ENCODE results near the gene NOTO. TPM values are rescaled to one million over a fixed set of nuclear protein-coding genes. Genes with fewer than 3 reads are reported as not detected.

NOTO gene
- total RNA-seq, 4 donors from 2014 or later = not detected

DNA sequence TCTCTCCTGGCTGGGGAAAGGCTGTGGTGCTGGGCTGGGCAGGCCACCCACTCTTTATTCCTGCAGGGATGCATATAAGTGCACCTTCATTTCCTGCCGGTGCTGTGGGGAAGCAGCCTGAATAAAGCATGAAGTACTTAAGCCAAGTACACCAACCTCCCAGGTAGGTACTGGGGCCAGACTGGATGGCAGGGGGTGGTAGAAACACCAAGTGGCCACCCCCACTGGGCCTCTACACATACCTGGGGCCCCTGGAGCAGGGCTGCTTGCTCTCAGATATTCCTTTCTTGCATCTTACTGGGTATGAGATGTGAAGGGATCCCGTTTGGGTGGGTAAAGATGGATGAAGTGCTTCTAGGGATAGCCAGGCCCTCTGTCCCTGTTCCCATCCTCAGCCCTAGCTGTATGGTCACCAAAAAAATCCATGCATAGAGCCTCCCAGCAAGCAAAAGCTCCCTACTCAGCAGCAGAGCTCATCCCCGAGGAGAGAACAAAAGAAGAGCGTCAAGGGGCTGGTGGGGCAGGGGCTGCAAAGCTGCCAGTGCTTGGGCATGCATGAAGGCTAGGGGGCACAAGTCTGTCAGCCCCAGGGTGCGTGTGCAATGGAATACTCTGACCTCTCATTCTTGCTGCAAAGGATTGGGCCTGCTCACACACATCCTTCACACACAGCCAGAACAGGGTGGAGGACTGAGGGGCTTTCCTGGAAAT is 53.7 kb downstream of the NOTO start:
- no peak for TF ChIP-seq POLR2A (IDR thresholded peaks at IDR 0.05)
- TF ChIP-seq, protein P1, sequence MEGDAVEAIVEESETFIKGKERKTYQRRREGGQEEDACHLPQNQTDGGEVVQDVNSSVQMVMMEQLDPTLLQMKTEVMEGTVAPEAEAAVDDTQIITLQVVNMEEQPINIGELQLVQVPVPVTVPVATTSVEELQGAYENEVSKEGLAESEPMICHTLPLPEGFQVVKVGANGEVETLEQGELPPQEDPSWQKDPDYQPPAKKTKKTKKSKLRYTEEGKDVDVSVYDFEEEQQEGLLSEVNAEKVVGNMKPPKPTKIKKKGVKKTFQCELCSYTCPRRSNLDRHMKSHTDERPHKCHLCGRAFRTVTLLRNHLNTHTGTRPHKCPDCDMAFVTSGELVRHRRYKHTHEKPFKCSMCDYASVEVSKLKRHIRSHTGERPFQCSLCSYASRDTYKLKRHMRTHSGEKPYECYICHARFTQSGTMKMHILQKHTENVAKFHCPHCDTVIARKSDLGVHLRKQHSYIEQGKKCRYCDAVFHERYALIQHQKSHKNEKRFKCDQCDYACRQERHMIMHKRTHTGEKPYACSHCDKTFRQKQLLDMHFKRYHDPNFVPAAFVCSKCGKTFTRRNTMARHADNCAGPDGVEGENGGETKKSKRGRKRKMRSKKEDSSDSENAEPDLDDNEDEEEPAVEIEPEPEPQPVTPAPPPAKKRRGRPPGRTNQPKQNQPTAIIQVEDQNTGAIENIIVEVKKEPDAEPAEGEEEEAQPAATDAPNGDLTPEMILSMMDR (IDR thresholded peaks at IDR 0.05 in 4 of 5, conservative IDR thresholded peaks at IDR 0.05 in 1 of 5) = no peak
- Histone ChIP-seq H3K4me1 (peaks cover 0 to under 1% of the 10 kb centered on the region in 2 donors), H3K36me3 (peaks cover 0 to 40% of the 10 kb centered on the region in 2 donors), H3K27ac (no peak overlapping the region), H3K4me3 (no peak overlapping the region), H3K27me3 (no peaks in the 10 kb centered on the region), H3K9me3 (no peaks in the 10 kb centered on the region)
- DNase-seq (no peak), ATAC-seq (no peak)
- in situ Hi-C loops (cut with MboI; ENCODE audit: low sequenced_read_pairs in 4 of 4) = no loop called here
- intact Hi-C loops (cut with DNase I; ENCODE audit: low total_unique reads) = no loop called here

DNA sequence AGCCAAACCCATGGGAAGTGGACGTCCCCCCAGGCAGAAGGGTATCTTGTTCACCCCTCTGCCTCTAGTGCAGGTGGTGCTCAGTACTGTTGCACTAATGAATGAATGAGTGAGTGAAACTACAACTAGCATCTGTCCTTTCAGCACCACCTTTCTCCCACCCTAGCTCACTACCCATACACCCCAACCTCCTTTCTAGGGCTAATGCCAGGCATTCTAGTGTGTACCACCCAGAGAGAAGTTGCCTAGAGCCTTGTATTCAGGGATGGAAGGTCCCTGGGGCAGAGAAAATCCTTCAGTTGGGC is 54.2 kb downstream of the NOTO start:
- Histone ChIP-seq H3K36me3 (peaks cover 0 to 35% of the 10 kb centered on the region in 2 donors), H3K4me1 (no peaks in the 10 kb centered on the region), H3K9me3 (no peaks in the 10 kb centered on the region), H3K27me3 (no peaks in the 10 kb centered on the region), H3K4me3 (no peak overlapping the region), H3K27ac (no peak overlapping the region)
- in situ Hi-C loops (cut with MboI; ENCODE audit: low sequenced_read_pairs in 4 of 4) (no loop called here), intact Hi-C loops (cut with DNase I; ENCODE audit: low total_unique reads) (no loop called here)
- DNase-seq (no peak), ATAC-seq (no peak)
- TF ChIP-seq POLR2A (IDR thresholded peaks at IDR 0.05) = no peak

GRCh38 chr2:73257021-73257420 is 54.6 kb downstream of the NOTO start:
- Histone ChIP-seq H3K9me3 (no peaks in the 10 kb centered on the region), H3K27ac (no peak overlapping the region), H3K4me1 (no peaks in the 10 kb centered on the region), H3K27me3 (no peaks in the 10 kb centered on the region), H3K4me3 (no peak overlapping the region), H3K36me3 (peaks cover 0 to 30% of the 10 kb centered on the region in 2 donors)
- ATAC-seq = no peak
- TF ChIP-seq POLR2A (IDR thresholded peaks at IDR 0.05) = no peak
- TF ChIP-seq, protein P1 (IDR thresholded peaks at IDR 0.05 in 4 of 5, conservative IDR thresholded peaks at IDR 0.05 in 1 of 5) = no peak
- no peak for DNase-seq
- intact Hi-C loops (cut with DNase I; ENCODE audit: low total_unique reads) (no loop called here), in situ Hi-C loops (cut with MboI; ENCODE audit: low sequenced_read_pairs in 4 of 4) (no loop called here)

- H3K9me3 ChIP-seq = no peaks in the 10 kb centered on the region
- in situ Hi-C loops (cut with MboI; ENCODE audit: low sequenced_read_pairs in 4 of 4) (no loop called here), intact Hi-C loops (cut with DNase I; ENCODE audit: low total_unique reads) (no loop called here)
- H3K4me1 ChIP-seq = no peaks in the 10 kb centered on the region
- no peaks in the 10 kb centered on the region for H3K27me3 ChIP-seq
- TF ChIP-seq, protein P1 (IDR thresholded peaks at IDR 0.05 in 4 of 5, conservative IDR thresholded peaks at IDR 0.05 in 1 of 5) = no peak
- TF ChIP-seq POLR2A (IDR thresholded peaks at IDR 0.05) = no peak
- no peak overlapping the region for H3K27ac ChIP-seq
- ATAC-seq (no peak), DNase-seq (no peak)
- H3K4me3 ChIP-seq = no peak overlapping the region
- peaks cover 0 to 25% of the 10 kb centered on the region in 2 donors for H3K36me3 ChIP-seq
Observed at GRCh38 chr2:73257425-73258125, 55.2 kb downstream of the NOTO start.

- Histone ChIP-seq H3K9me3 (no peaks in the 10 kb centered on the region), H3K36me3 (peaks cover 0 to 17% of the 10 kb centered on the region in 2 donors), H3K4me3 (no peak overlapping the region), H3K27ac (no peak overlapping the region), H3K27me3 (no peaks in the 10 kb centered on the region), H3K4me1 (no peaks in the 10 kb centered on the region)
- in situ Hi-C loops (cut with MboI; ENCODE audit: low sequenced_read_pairs in 4 of 4) = no loop called here
- TF ChIP-seq, protein P1 (IDR thresholded peaks at IDR 0.05 in 4 of 5, conservative IDR thresholded peaks at IDR 0.05 in 1 of 5) = no peak
- TF ChIP-seq POLR2A (IDR thresholded peaks at IDR 0.05) = no peak
- intact Hi-C loops (cut with DNase I; ENCODE audit: low total_unique reads) = no loop called here
- ATAC-seq = no peak
- no peak for DNase-seq
Observed at GRCh38 chr2:73258186-73258912, 56.0 kb downstream of the NOTO start.
